CD4-positive, alpha-beta T cell (primary cell): ENCODE data around the gene LDLRAP1. TPM values are rescaled to one million over a fixed set of nuclear protein-coding genes. Genes with fewer than 3 reads are reported as not detected.
"Not testable (repeated sequence)": the region's sequence is repeated elsewhere in the genome, so short reads cannot be mapped to it uniquely, and the experiment has no call there.

ENCODE experiments used
- ATAC-seq: fragments of 200-7000 bp; cut with Tn5 transposase; one replicate; pipeline ENCODE4 v1.10.0; 2022; ENCODE audit warnings: mild to moderate bottlenecking; ENCODE audit not compliant: poor library complexity
- CTCF ChIA-PET: fragments of 350-600 bp; sonication (Branson Sonifier 250); formaldehyde crosslinking; loops from one replicate; lab custom pipeline; 2021; ENCODE audit warnings: antibody characterized with exemption, inconsistent platforms; lab: Charles Lee
- POLR2A ChIA-PET: fragments of 350-600 bp; sonication (Branson Sonifier 250); formaldehyde crosslinking; loops from one replicate; lab custom pipeline; 2021; ENCODE audit warnings: antibody characterized with exemption, inconsistent platforms; lab: Charles Lee
- DNase-seq, 14 experiments: peaks; one replicate each; pipeline ENCODE4 v3.0.0-alpha.2; 2013 to 2020; ENCODE audit warnings: mixed read lengths in 2 of 14
- H3K27ac ChIP-seq, 2 donors: one replicate each; pipeline versions ENCODE4 v1.5.1 to v1.7.0; 2013; ENCODE audit warnings: low read length in 2 of 2, low read depth in 1 of 2, mild to moderate bottlenecking in 1 of 2
- H3K27me3 ChIP-seq, 2 experiments: 1 replicate in 1 of 2; 2 replicates in 1 of 2; pipeline versions ENCODE4 v1.6.1 to v1.7.0; 2013; ENCODE audit warnings: low read length in 2 of 2, control low read depth in 1 of 2, mild to moderate bottlenecking in 1 of 2, moderate library complexity in 1 of 2; ENCODE audit not compliant: insufficient read depth in 2 of 2, control insufficient read depth in 1 of 2
- H3K36me3 ChIP-seq: one replicate; pipeline ENCODE4 v1.6.1; 2013; ENCODE audit warnings: low read length, control low read depth; ENCODE audit not compliant: insufficient read depth
- H3K4me1 ChIP-seq: one replicate; pipeline ENCODE4 v1.6.1; 2013; ENCODE audit warnings: low read length, control low read depth; ENCODE audit not compliant: insufficient read depth
- H3K4me3 ChIP-seq: one replicate; pipeline ENCODE4 v1.5.1; 2013; ENCODE audit warnings: mild to moderate bottlenecking, low read length, moderate library complexity
- H3K9me3 ChIP-seq, 2 experiments: 1 replicate in 1 of 2; 2 replicates in 1 of 2; pipeline versions ENCODE4 v1.6.1 to v1.7.0; 2013; ENCODE audit warnings: low read length in 2 of 2, mild to moderate bottlenecking in 2 of 2, control low read depth in 1 of 2, moderate library complexity in 1 of 2; ENCODE audit not compliant: control insufficient read depth in 1 of 2, insufficient read depth in 1 of 2
- H3K27ac Mint-ChIP-seq: one replicate; pipeline ENCODE4 v1.8.0; 2020; ENCODE audit warnings: mixed read lengths
- H3K27me3 Mint-ChIP-seq: one replicate; pipeline ENCODE4 v1.8.0; 2021; ENCODE audit warnings: mixed read lengths
- H3K36me3 Mint-ChIP-seq: one replicate; pipeline ENCODE4 v1.8.0; 2021; ENCODE audit warnings: low read depth, mixed read lengths
- H3K4me1 Mint-ChIP-seq: one replicate; pipeline ENCODE4 v1.8.0; 2021; ENCODE audit warnings: low read depth, mixed read lengths
- H3K4me3 Mint-ChIP-seq: one replicate; pipeline ENCODE4 v1.8.0; 2020; ENCODE audit warnings: mild to moderate bottlenecking, mixed read lengths
- H3K9me3 Mint-ChIP-seq: one replicate; pipeline ENCODE4 v1.8.0; 2020; ENCODE audit warnings: mixed read lengths
- CTCF ChIP-seq: fragments of 200-600 bp; IDR thresholded peaks from one replicate; pipeline ENCODE4 v1.8.0; 2022; ENCODE audit warnings: antibody characterized with exemption, mild to moderate bottlenecking
- intact Hi-C, 2 experiments: fragments of 100-400 bp; cut with DNase I in 1 of 2; cut with micrococcal nuclease in 1 of 2; formaldehyde crosslinking; loops; one replicate each; pipeline versions ENCODE4 v1.15.1 to v1.9.0; 2023 to 2025; cut with DNase I, micrococcal nuclease
- total RNA-seq, 174 experiments: library from RNA in 2 of 174; stranded (reverse) in 2 of 174; gene quantifications; one replicate each; pipeline ENCODE4 v1.2.3 and lab custom pipeline; 2021 to 2026

LDLRAP1 gene
- total RNA-seq, 2 experiments from 2014 or later, result 70.5 to 73.5 TPM

GRCh38 chr1:25593861-25594260, 50.5 kb downstream of the LDLRAP1 start:
- POLR2A ChIA-PET, result no interaction called here
- H3K4me1 Mint-ChIP-seq, result peaks cover 19% of the 10 kb centered on the region
- no peaks in the 10 kb centered on the region for H3K27me3 ChIP-seq
- H3K9me3 ChIP-seq, result no peaks in the 10 kb centered on the region
- CTCF ChIA-PET, result no interaction called here
- H3K4me3 Mint-ChIP-seq, result no peak overlapping the region
- H3K36me3 Mint-ChIP-seq, result no peaks in the 10 kb centered on the region
- no peak for TF ChIP-seq CTCF
- ATAC-seq, result no peak
- intact Hi-C loops, result no loop called here
- H3K27ac Mint-ChIP-seq, result no peak overlapping the region
- no peaks in the 10 kb centered on the region for H3K36me3 ChIP-seq
- no peak overlapping the region for H3K4me3 ChIP-seq
- peaks cover 6% of the 10 kb centered on the region for H3K4me1 ChIP-seq
- H3K27me3 Mint-ChIP-seq, result no peaks in the 10 kb centered on the region
- DNase-seq, result no peak
- H3K9me3 Mint-ChIP-seq, result no peaks in the 10 kb centered on the region
- H3K27ac ChIP-seq, result no peak overlapping the region

- Mint-ChIP-seq H3K27me3 (no peaks in the 10 kb centered on the region), H3K4me3 (no peak overlapping the region), H3K27ac (no peak overlapping the region), H3K9me3 (no peaks in the 10 kb centered on the region), H3K36me3 (no peaks in the 10 kb centered on the region), H3K4me1 (peaks cover 18% of the 10 kb centered on the region)
- Histone ChIP-seq H3K4me1 (peaks cover 6% of the 10 kb centered on the region), H3K27ac (no peak overlapping the region), H3K9me3 (no peaks in the 10 kb centered on the region), H3K27me3 (no peaks in the 10 kb centered on the region), H3K4me3 (no peak overlapping the region), H3K36me3 (no peaks in the 10 kb centered on the region)
- DNase-seq (no peak), ATAC-seq (no peak)
- ChIA-PET POLR2A (no interaction called here), CTCF (no interaction called here)
- intact Hi-C loops, result loop anchor here in 1 of 2 experiments (5.0 kb wide), 1 partner anchor 188 kb away; no protein-coding TSS in a partner anchor
- no peak for TF ChIP-seq CTCF
These were observed 51.6 kb downstream of the LDLRAP1 start for GRCh38 chr1:25594971-25595370.

GRCh38 chr1:25596641-25597040, 53.2 kb downstream of the LDLRAP1 start:
- H3K4me3 ChIP-seq, H3K27ac Mint-ChIP-seq, DNase-seq, H3K36me3 Mint-ChIP-seq, H3K4me3 Mint-ChIP-seq, H3K4me1 Mint-ChIP-seq, CTCF ChIA-PET, H3K4me1 ChIP-seq, H3K9me3 Mint-ChIP-seq, H3K27ac ChIP-seq, H3K9me3 ChIP-seq, H3K27me3 ChIP-seq, H3K27me3 Mint-ChIP-seq, H3K36me3 ChIP-seq, ATAC-seq: not testable (repeated sequence)
- POLR2A ChIA-PET, result interaction anchor here (0.8 kb wide), 1 partner anchor 223 kb away, joined by 4 read pairs; the partner anchor contains the start of gene MTFR1L
- intact Hi-C loops, result loop anchor here in 1 of 2 experiments (5.0 kb wide), 1 partner anchor 189 kb away; no protein-coding TSS in a partner anchor

GRCh38 chr1:25598879-25599278, 55.5 kb downstream of the LDLRAP1 start:
- no peak for TF ChIP-seq CTCF

More at GRCh38 chr1:25598879-25599278, 55.5 kb downstream of the LDLRAP1 start:
- intact Hi-C loops, result loop anchor here in 1 of 2 experiments (5.0 kb wide), 1 partner anchor 192 kb away; no protein-coding TSS in a partner anchor
- Mint-ChIP-seq H3K9me3 (no peaks in the 10 kb centered on the region), H3K36me3 (no peaks in the 10 kb centered on the region), H3K4me3 (no peak overlapping the region), H3K27me3 (no peaks in the 10 kb centered on the region), H3K4me1 (peaks cover 8% of the 10 kb centered on the region), H3K27ac (no peak overlapping the region)
- Histone ChIP-seq H3K4me3 (no peak overlapping the region), H3K9me3 (no peaks in the 10 kb centered on the region), H3K27me3 (no peaks in the 10 kb centered on the region), H3K27ac (no peak overlapping the region), H3K36me3 (no peaks in the 10 kb centered on the region), H3K4me1 (no peaks in the 10 kb centered on the region)
- ChIA-PET CTCF (no interaction called here), POLR2A (interaction anchor here (0.9 to 2.3 kb wide), 3 partner anchors 9 to 27 kb away, joined by 3 to 8 read pairs (median 4); no protein-coding TSS in a partner anchor)
- ATAC-seq, result no peak
- no peak for DNase-seq
